PC-9 (cell line): ENCODE data around the gene VPS8. TPM values are rescaled to one million over a fixed set of nuclear protein-coding genes. Genes with fewer than 3 reads are reported as not detected.

Experiments used
- BruUV-seq: library from RNA; stranded (reverse); fragments of 400-500 nt; replicated peaks from 2 replicates; lab custom pipeline; 2021; lab: Mats Ljungman, UMichigan
- CTCF ChIA-PET: fragments of 300-600 bp; sonication (Branson Sonifier 250); formaldehyde crosslinking; loops from one replicate; lab custom pipeline; 2022; ENCODE audit warnings: antibody characterized with exemption; lab: Charles Lee
- POLR2A ChIA-PET: fragments of 300-600 bp; sonication (Branson Sonifier 250); formaldehyde crosslinking; loops from one replicate; lab custom pipeline; 2022; ENCODE audit warnings: antibody characterized with exemption; ENCODE audit not compliant: unreplicated experiment; lab: Charles Lee
- DNase-seq, 2 experiments: peaks; one replicate each; pipeline versions ENCODE4 v3.0.0 to v3.0.0-alpha.2; 2015 to 2022; ENCODE audit warnings: mixed read lengths in 1 of 2
- H2AFZ ChIP-seq: fragments of 200-600 bp; sonication (generic); 2 replicates; pipeline ENCODE4 v1.8.1; 2017; ENCODE audit warnings: antibody characterized with exemption
- H3F3A ChIP-seq: fragments of 200-600 bp; sonication (generic); 2 replicates; pipeline ENCODE4 v1.8.1; 2017; ENCODE audit warnings: antibody characterized with exemption, mild to moderate bottlenecking, low read depth; ENCODE audit not compliant: insufficient read depth
- H3K27ac ChIP-seq: fragments of 200-600 bp; sonication (generic); 2 replicates; pipeline ENCODE4 v1.6.1; 2016; ENCODE audit warnings: mixed run types
- H3K27me3 ChIP-seq: fragments of 200-600 bp; sonication (generic); 2 replicates; pipeline ENCODE4 v1.6.1; 2016; ENCODE audit warnings: low read depth, mixed run types; ENCODE audit not compliant: insufficient read depth
- H3K36me3 ChIP-seq: fragments of 200-600 bp; sonication (generic); 2 replicates; pipeline ENCODE4 v1.6.1; 2016; ENCODE audit warnings: low read depth, mixed run types
- H3K4me1 ChIP-seq: fragments of 200-600 bp; sonication (generic); replicated peaks from 2 replicates; pipeline ENCODE4 v1.6.1; 2016; ENCODE audit warnings: mixed run types; ENCODE audit not compliant: insufficient read depth
- H3K4me2 ChIP-seq: fragments of 200-600 bp; sonication (generic); 2 replicates; pipeline ENCODE4 v1.6.1; 2017; ENCODE audit warnings: mixed run types
- H3K4me3 ChIP-seq: fragments of 200-600 bp; sonication (generic); 2 replicates; pipeline ENCODE4 v1.6.1; 2016; ENCODE audit warnings: mixed run types
- H3K79me2 ChIP-seq: fragments of 200-600 bp; sonication (generic); 2 replicates; pipeline ENCODE4 v1.6.1; 2017; ENCODE audit warnings: low read depth, mixed run types
- H3K9me2 ChIP-seq: fragments of 200-600 bp; sonication (generic); 2 replicates; pipeline ENCODE4 v1.8.1; 2017; ENCODE audit warnings: mild to moderate bottlenecking; ENCODE audit not compliant: insufficient read depth
- H3K9me3 ChIP-seq: fragments of 200-600 bp; sonication (generic); 2 replicates; pipeline ENCODE4 v1.8.1; 2016; ENCODE audit warnings: low read depth; ENCODE audit not compliant: insufficient read depth
- H4K20me1 ChIP-seq: fragments of 200-600 bp; sonication (generic); 2 replicates; pipeline ENCODE4 v1.8.1; 2017; ENCODE audit not compliant: insufficient read depth
- CTCF ChIP-seq: fragments of 200-600 bp; sonication (generic); conservative IDR thresholded peaks from 2 replicates; pipeline ENCODE4 v1.6.1; 2017; ENCODE audit warnings: mixed run types, antibody characterized with exemption, mild to moderate bottlenecking, moderate library complexity
- EZH2 ChIP-seq: fragments of 200-600 bp; sonication (generic); IDR thresholded peaks from 2 replicates; pipeline ENCODE4 v1.8.0; 2017; ENCODE audit warnings: antibody characterized with exemption, low read depth
- intact Hi-C: fragments of 100-400 bp; cut with micrococcal nuclease; formaldehyde crosslinking; loops from one replicate; pipeline ENCODE4 v1.10.0; 2022; ENCODE audit not compliant: unreplicated experiment
- total RNA-seq: library from RNA; stranded (reverse); gene quantifications from 2 replicates; pipeline ENCODE4 v1.2.3, GENCODE V29; 2021

Gene VPS8
- total RNA-seq, 1 experiment from 2014 or later, result 80.8 TPM

GRCh38 chr3:184786280-184786941 lies 25.6 kb upstream of the VPS8 start:
- intact Hi-C loops, result no loop called here
- no peak for DNase-seq
- Histone ChIP-seq H4K20me1 (no peaks in the 10 kb centered on the region), H3K36me3 (no peaks in the 10 kb centered on the region), H3K27ac (no peak overlapping the region), H3K79me2 (no peaks in the 10 kb centered on the region), H3K27me3 (peaks cover 24% of the 10 kb centered on the region), H3K4me1 (0 out of 2 replicates have a peak, but pooled peaks cover 4% of the 10 kb centered on the region), H3K9me3 (no peaks in the 10 kb centered on the region), H3K4me3 (no peak overlapping the region), H3K4me2 (no peak overlapping the region), H3K9me2 (no peaks in the 10 kb centered on the region), H3F3A (no peaks in the 10 kb centered on the region), H2AFZ (no peak overlapping the region)
- no TSS peak for BruUV-seq
- TF ChIP-seq EZH2 (no peak), CTCF (no peak)
- POLR2A ChIA-PET, result no interaction called here
- CTCF ChIA-PET, result interaction anchor here (1.9 kb wide), 1 partner anchor 225 kb away, joined by 7 read pairs; the partner anchor contains the start of gene EPHB3

- no peak overlapping the region for H2AFZ ChIP-seq
- H3K27ac ChIP-seq, result no peak overlapping the region
- H3K79me2 ChIP-seq, result no peaks in the 10 kb centered on the region
- H4K20me1 ChIP-seq, result no peaks in the 10 kb centered on the region
- H3K9me3 ChIP-seq, result no peaks in the 10 kb centered on the region
- no peaks in the 10 kb centered on the region for H3K36me3 ChIP-seq
- no peaks in the 10 kb centered on the region for H3F3A ChIP-seq
- intact Hi-C loops, result no loop called here
- no TSS peak for BruUV-seq
- TF ChIP-seq CTCF (no peak), EZH2 (no peak)
- peak; percentile 67 to 72 for DNase-seq
- no peaks in the 10 kb centered on the region for H3K9me2 ChIP-seq
- H3K27me3 ChIP-seq, result peaks cover 24% of the 10 kb centered on the region
- ChIA-PET POLR2A (interaction anchor here (0.7 kb wide), 2 partner anchors 10 to 51 kb away, joined by 3 read pairs; no protein-coding TSS in a partner anchor), CTCF (interaction anchor here (0.6 to 1.6 kb wide), 3 partner anchors 10 to 297 kb away, joined by 3 to 7 read pairs (median 6); partner anchors contain the start of gene EPHB3)
- 0 out of 2 replicates have a peak, but pooled peaks cover 4% of the 10 kb centered on the region for H3K4me1 ChIP-seq
- H3K4me3 ChIP-seq, result no peak overlapping the region
- no peak overlapping the region for H3K4me2 ChIP-seq
These were observed 23.2 kb upstream of the VPS8 start for GRCh38 chr3:184788751-184789150.

- intact Hi-C loops, result no loop called here
- Histone ChIP-seq H3K27me3 (peaks cover 28% of the 10 kb centered on the region), H3K4me1 (0 out of 2 replicates have a peak, but pooled peaks cover 4% of the 10 kb centered on the region), H3K27ac (no peak overlapping the region), H2AFZ (no peak overlapping the region), H3K36me3 (no peaks in the 10 kb centered on the region), H3K4me3 (no peak overlapping the region), H3F3A (no peaks in the 10 kb centered on the region), H4K20me1 (no peaks in the 10 kb centered on the region), H3K9me3 (no peaks in the 10 kb centered on the region), H3K4me2 (no peak overlapping the region), H3K79me2 (no peaks in the 10 kb centered on the region), H3K9me2 (no peaks in the 10 kb centered on the region)
- DNase-seq, result no peak
- ChIA-PET CTCF (interaction anchor here (0.6 to 1.6 kb wide), 4 partner anchors 10 to 376 kb away, joined by 3 to 7 read pairs (median 4); partner anchors contain the start of gene EPHB3), POLR2A (interaction anchor here (0.7 kb wide), 2 partner anchors 9 to 51 kb away, joined by 3 read pairs; no protein-coding TSS in a partner anchor)
- TF ChIP-seq CTCF, result no peak
- TF ChIP-seq EZH2, result no peak
- no TSS peak for BruUV-seq
These were observed 22.5 kb upstream of the VPS8 start for GRCh38 chr3:184789314-184789998.
